ENCODE measurements around the gene EPB41L1.

GRCh38 chr20:36153736-36154699 lies 522 bp upstream of the EPB41L1 start:
- TF ChIP-seq CTBP1 (IDR thresholded peaks at IDR 0.05; ENCODE audit: borderline replicate concordance) (no peak), ELF4 (IDR thresholded peaks at IDR 0.05) (no peak), ARNT (IDR thresholded peaks at IDR 0.05) (no peak), PKNOX1 (IDR thresholded peaks at IDR 0.05) (no peak), FOXA1 (IDR thresholded peaks at IDR 0.05) (no peak), TARDBP (IDR thresholded peaks at IDR 0.05) (no peak), SP1 (IDR thresholded peaks at IDR 0.05) (no peak), BHLHE40 (IDR thresholded peaks at IDR 0.05; ENCODE audit: borderline replicate concordance) (no peak), SUZ12 (IDR thresholded peaks at IDR 0.05) (no peak), FOXK2 (IDR thresholded peaks at IDR 0.05) (no peak), FOXM1 (IDR thresholded peaks at IDR 0.05; ENCODE audit: borderline replicate concordance) (no peak), ZNF384 (IDR thresholded peaks at IDR 0.05) (no peak), LEF1 (IDR thresholded peaks at IDR 0.05; ENCODE audit: borderline replicate concordance) (no peak), HDGF (IDR thresholded peaks at IDR 0.05; ENCODE audit: borderline replicate concordance) (no peak)
